Heart right ventricle (tissue), 16 donors: ENCODE results near the gene ADCK1. TPM values are rescaled to one million over a fixed set of nuclear protein-coding genes. Genes with fewer than 3 reads are reported as not detected.

Source experiments
- ATAC-seq, 8 donors: fragments of 200-7000 bp; cut with Tn5 transposase; one replicate each; pipeline ENCODE4 v1.9.1; 2020; ENCODE audit warnings: mild to moderate bottlenecking in 8 of 8, moderate library complexity in 8 of 8, moderate number of reproducible peaks in 1 of 8
- DNase-seq, 2 donors: peaks; one replicate each; pipeline ENCODE4 v3.0.0-alpha.2; 2020
- H3K27ac ChIP-seq, 10 donors: fragments of 200-600 bp; sonication (generic) in 2 of 10; one replicate each; pipeline versions ENCODE4 v1.5.0 to v1.8.0; 2020 to 2022; ENCODE audit warnings: mild to moderate bottlenecking in 3 of 10
- H3K27me3 ChIP-seq, 7 donors: fragments of 200-600 bp; one replicate each; pipeline ENCODE4 v1.8.0; 2021 to 2022; ENCODE audit warnings: mild to moderate bottlenecking in 2 of 7
- H3K36me3 ChIP-seq, 9 donors: fragments of 200-600 bp; sonication (generic) in 1 of 9; one replicate each; pipeline versions ENCODE4 v1.5.0 to v1.8.0; 2020 to 2022; ENCODE audit warnings: mild to moderate bottlenecking in 2 of 9
- H3K4me1 ChIP-seq, 9 donors: fragments of 200-600 bp; sonication (generic) in 1 of 9; one replicate each; pipeline versions ENCODE4 v1.5.0 to v1.8.0; 2020 to 2022; ENCODE audit warnings: mild to moderate bottlenecking in 4 of 9
- H3K4me3 ChIP-seq, 10 donors: fragments of 200-600 bp; sonication (generic) in 2 of 10; one replicate each; pipeline versions ENCODE4 v1.5.0 to v1.8.0; 2020 to 2022; ENCODE audit warnings: mild to moderate bottlenecking in 7 of 10, moderate library complexity in 2 of 10
- H3K9me3 ChIP-seq, 11 donors: fragments of 200-600 bp in 10 of 11; sonication (generic) in 2 of 11; one replicate each; pipeline versions ENCODE4 v1.5.0 to v1.8.0; 2013 to 2022; ENCODE audit warnings: mild to moderate bottlenecking in 2 of 11, control low read depth in 1 of 11, moderate library complexity in 1 of 11
- CTCF ChIP-seq, 9 donors: fragments of 200-600 bp; sonication (generic) in 2 of 9; IDR thresholded peaks; one replicate each; pipeline versions ENCODE4 v1.5.0 to v1.8.0; 2021 to 2022; ENCODE audit warnings: antibody characterized with exemption in 9 of 9, mild to moderate bottlenecking in 5 of 9, moderate library complexity in 1 of 9
- WGBS, 2 donors: extraction: QIAGEN DNeasy Blood & Tissue Kit; methylation state at CpG; one replicate each; pipeline ENCODE4 v1.1.7; 2013; ENCODE audit warnings: inconsistent platforms in 1 of 2; 5-methylcytosine and 5-hydroxymethylcytosine counted together
- intact Hi-C, 10 donors: fragments of 100-400 bp; cut with DNase I; formaldehyde crosslinking; loops; one replicate each; pipeline versions ENCODE4 v1.11.1 to v1.14.2; 2022
- polyA plus RNA-seq, 2 donors: library from polyadenylated mRNA; stranded (reverse); fragments of 200-250 nt; gene quantifications; one replicate each; pipeline ENCODE4 v1.2.3, GENCODE V29; 2013
- total RNA-seq, 10 donors: library from RNA; stranded (reverse); fragmentation: NEBNext Ultra II Directional in 3 of 10; extraction: Animal tissue kit (Norgen Biotek cat#: 25700) in 3 of 10; gene quantifications; one replicate each; pipeline versions ENCODE4 v1.2.1 to v1.2.4, GENCODE V29; 2021 to 2023
- donor health status: Arrhythmogenic right ventricular cardiomyopathy.
- donor health status: ischemic (EF 13 %, LVEDD 7.1; RV severe dilation, severe dysfunction).
- donor health status: healthy with polysubstance abuse.
- donor health status: DM: no; HTN: yes; CAD: no.
- donor health status: DM: no; HTN: no; CAD: no.
- donor health status: ischemic (EF 25% LVEDD 6.9; RV normal size, moderate dysfunction).
- donor health status: ischemic (EF 25% LVEDD 5.7; RV mildly dilated, moderate dysfunction).
- donor health status: healthy.
- donor health status: DM: yes; HTN: yes; CAD: no.
- donor health status: Ischemic cardiomyopathy.
- donor health status: ischemic (EF 35%, LVEDD 5.7; RV mildly dilated, moderate dysfunction).
- donor health status: nonischemic (EF 11% LVEDD 7.7; RV severe dilation, severe dysfunction).
- donor health status: DM: yes; HTN: yes; CAD: no.
- donor health status: PGD.
- donor health status: ischemic (EF 29% LVEDD 5.4; RV normal size, mild dysfunction).
- donor health status: nonischemic (EF 23%, LVEDD 6.1; RV moderate dilation, normal function).

Gene ADCK1
- total and polyA plus RNA-seq, 12 donors: 6.2 to 33.9 (median 7.3) TPM

- peaks cover 0 to 19% (median 5%) of the 10 kb centered on the region in 9 donors for H3K4me1 ChIP-seq
- peak in 1 of 2 donors; percentile 17 for DNase-seq
- peak; percentile 34 to 69 (median 54) for ATAC-seq
- peaks cover 0 to 46% (median 29%) of the 10 kb centered on the region in 7 donors for H3K27me3 ChIP-seq
- H3K27ac ChIP-seq: peak overlapping the region in 2 of 10 donors; percentile 8 to 56
- WGBS, 2 donors: 6 to 7% methylated on average over 45 of the region's 45 CpGs
- intact Hi-C loops: loop anchor here in 2 of 10 donors (10.0 kb wide), 1 partner anchor 116 kb away; no protein-coding TSS in a partner anchor
- TF ChIP-seq CTCF (IDR thresholded peaks at IDR 0.05): no peak
- H3K4me3 ChIP-seq: peak overlapping the region in 9 of 10 donors; percentile 6 to 58 (median 47)
- no peaks in the 10 kb centered on the region for H3K9me3 ChIP-seq
- no peaks in the 10 kb centered on the region for H3K36me3 ChIP-seq
Observed at GRCh38 chr14:77980475-77981321, 180.8 kb downstream of the ADCK1 start.

Other genes with a start within 250 kb of the ADCK1 start
- 10 to 100 TPM in 8 of 10 donors, 1 to 10 TPM in 2; 8.3 to 23.5 (median 13.3) TPM for gene SPTLC2, start 183.5 kb upstream of the ADCK1 start, total RNA-seq
- 1 to 10 TPM; 4.7 to 6.5 TPM for gene SPTLC2, start 183.5 kb upstream of the ADCK1 start, polyA plus RNA-seq
- 10 to 100 TPM in 8 of 10 donors, 1 to 10 TPM in 2; 8.5 to 12.9 (median 11.6) TPM for gene ALKBH1, start 92.1 kb upstream of the ADCK1 start, total RNA-seq
- 1 to 10 TPM; 3.9 to 8.5 TPM for gene ALKBH1, start 92.1 kb upstream of the ADCK1 start, polyA plus RNA-seq
- gene SLIRP, start 92.0 kb upstream of the ADCK1 start, total RNA-seq: 100 to 1,000 TPM; 132 to 231 (median 157) TPM
- gene SLIRP, start 92.0 kb upstream of the ADCK1 start, polyA plus RNA-seq: 1,000 to 10,000 TPM in 1 of 2 donors, 100 to 1,000 TPM in 1; 414 to 1,352 TPM
- 10 to 100 TPM; 46.8 to 69.1 (median 56.2) TPM for gene SNW1, start 39.0 kb upstream of the ADCK1 start, total RNA-seq
- gene SNW1, start 39.0 kb upstream of the ADCK1 start, polyA plus RNA-seq: 10 to 100 TPM; 23.3 to 39.9 TPM